ENCODE measurements around the gene IL17RC. TPM values are rescaled to one million over a fixed set of nuclear protein-coding genes. Genes with fewer than 3 reads are reported as not detected.

IL17RC gene
- total RNA-seq (ENCODE audit: low replicate concordance): 3.1 and 6.5 TPM in 2 replicates

DNA sequence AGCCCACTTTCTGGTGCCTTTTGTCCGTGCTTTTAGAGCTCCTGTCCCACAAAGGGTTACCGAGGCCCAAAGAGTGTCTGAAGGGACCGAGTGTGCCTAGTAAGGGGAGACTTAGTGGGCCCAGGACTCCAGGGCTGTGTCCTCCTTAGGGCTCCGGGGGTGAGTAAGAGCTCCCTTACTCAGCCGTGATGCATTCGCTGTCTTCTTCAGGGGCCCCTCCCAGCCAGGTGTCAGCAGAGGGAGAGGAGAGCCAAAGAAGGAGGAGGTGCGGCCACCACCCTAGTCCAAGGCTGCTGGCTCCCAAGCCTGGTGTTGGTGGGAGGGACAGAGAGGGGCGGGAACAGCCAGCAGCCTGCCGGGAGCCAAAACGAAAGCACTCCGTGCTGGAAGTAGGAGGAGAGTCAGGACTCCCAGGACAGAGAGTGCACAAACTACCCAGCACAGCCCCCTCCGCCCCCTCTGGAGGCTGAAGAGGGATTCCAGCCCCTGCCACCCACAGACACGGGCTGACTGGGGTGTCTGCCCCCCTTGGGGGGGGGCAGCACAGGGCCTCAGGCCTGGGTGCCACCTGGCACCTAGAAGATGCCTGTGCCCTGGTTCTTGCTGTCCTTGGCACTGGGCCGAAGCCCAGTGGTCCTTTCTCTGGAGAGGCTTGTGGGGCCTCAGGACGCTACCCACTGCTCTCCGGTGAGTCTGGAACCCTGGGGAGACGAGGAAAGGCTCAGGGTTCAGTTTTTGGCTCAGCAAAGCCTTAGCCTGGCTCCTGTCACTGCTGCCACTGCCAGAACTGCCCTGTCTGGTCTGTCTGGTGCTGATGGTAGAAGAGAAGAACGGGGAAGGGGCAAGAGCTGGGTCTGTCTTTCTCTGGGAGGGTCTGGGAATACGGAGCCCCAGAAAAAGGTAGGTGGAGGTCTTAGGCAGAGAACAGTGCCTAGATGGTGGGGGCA is at the start of gene IL17RC:
IL17RC (plus strand) TSS at position 365 of the 947 bp plus-strand sequence; CDS start at position 583, 218 bp downstream.
- no peaks in the 10 kb centered on the region for H4K20me1 ChIP-seq (ENCODE audit: low read depth)
- H3K4me1 Mint-ChIP-seq: peaks cover 12% of the 10 kb centered on the region
- DNase-seq (ENCODE audit: low spot score): peak; percentile 74
- H3F3A ChIP-seq (ENCODE audit: low read depth): peaks cover 14% of the 10 kb centered on the region
- H3K36me3 Mint-ChIP-seq: no peaks in the 10 kb centered on the region
- peak within 1 kb of the TSS; percentile 46 for H3K4me3 ChIP-seq
- H3K4me1 ChIP-seq: peaks cover 19% of the 10 kb centered on the region
- peaks cover 30% of the 10 kb centered on the region for H3K27me3 ChIP-seq
- H3K79me2 ChIP-seq (ENCODE audit: low read depth): no peaks in the 10 kb centered on the region
- no peaks in the 10 kb centered on the region for H3K27me3 Mint-ChIP-seq (ENCODE audit: insufficient read depth, low read depth)
- H3K27ac ChIP-seq: no peak within 1 kb of the TSS
- H2AFZ ChIP-seq (replicated peaks): peak within 1 kb of the TSS; percentile 97
- no peaks in the 10 kb centered on the region for H3K9me3 ChIP-seq (ENCODE audit: low read depth)
- no peak within 1 kb of the TSS for H3K9ac ChIP-seq
- H3K4me3 Mint-ChIP-seq: peak within 1 kb of the TSS; percentile 86
- no peaks in the 10 kb centered on the region for H3K9me3 Mint-ChIP-seq
- no peaks in the 10 kb centered on the region for H3K36me3 ChIP-seq
- peak within 1 kb of the TSS; percentile 97 for H3K4me2 ChIP-seq
- peak within 1 kb of the TSS; percentile 60 for H3K27ac Mint-ChIP-seq
- TF ChIP-seq EZH2 (IDR thresholded peaks at IDR 0.05) (no peak), EZH2phosphoT487 (IDR thresholded peaks at IDR 0.05) (no peak), CTCF (IDR thresholded peaks at IDR 0.05) (no peak)

GRCh38 chr3:9867106-9867505 is 49.8 kb upstream of the IL17RC start:
- H3K27ac Mint-ChIP-seq: peak overlapping the region; percentile 76
- Histone ChIP-seq H3K79me2 (ENCODE audit: low read depth) (no peaks in the 10 kb centered on the region), H3K9ac (no peak overlapping the region), H3K27me3 (peaks cover 15% of the 10 kb centered on the region), H4K20me1 (ENCODE audit: low read depth) (no peaks in the 10 kb centered on the region), H3K4me1 (peaks cover 4% of the 10 kb centered on the region), H3K36me3 (no peaks in the 10 kb centered on the region), H3K4me2 (no peak overlapping the region), H2AFZ (replicated peaks) (no peak overlapping the region), H3F3A (ENCODE audit: low read depth) (peaks cover 3% of the 10 kb centered on the region), H3K27ac (no peak overlapping the region), H3K9me3 (ENCODE audit: low read depth) (no peaks in the 10 kb centered on the region), H3K4me3 (no peak overlapping the region)
- DNase-seq (ENCODE audit: low spot score): no peak
- TF ChIP-seq EZH2phosphoT487 (IDR thresholded peaks at IDR 0.05) (no peak), EZH2 (IDR thresholded peaks at IDR 0.05) (no peak), CTCF (IDR thresholded peaks at IDR 0.05) (no peak)
- H3K36me3 Mint-ChIP-seq: no peaks in the 10 kb centered on the region
- H3K4me3 Mint-ChIP-seq: no peak overlapping the region
- H3K27me3 Mint-ChIP-seq (ENCODE audit: insufficient read depth, low read depth): peaks cover 10% of the 10 kb centered on the region
- H3K9me3 Mint-ChIP-seq: no peaks in the 10 kb centered on the region
- peaks cover 7% of the 10 kb centered on the region for H3K4me1 Mint-ChIP-seq

GRCh38 chr3:9869955-9870354 is 46.9 kb upstream of the IL17RC start:
- no peak overlapping the region for H3K4me2 ChIP-seq
- no peak overlapping the region for H3K9ac ChIP-seq
- no peak for DNase-seq (ENCODE audit: low spot score)
- H3F3A ChIP-seq (ENCODE audit: low read depth): no peaks in the 10 kb centered on the region
- TF ChIP-seq EZH2phosphoT487 (IDR thresholded peaks at IDR 0.05) (no peak), CTCF (IDR thresholded peaks at IDR 0.05) (no peak), EZH2 (IDR thresholded peaks at IDR 0.05) (no peak)
- Mint-ChIP-seq H3K27me3 (ENCODE audit: insufficient read depth, low read depth) (peaks cover 5% of the 10 kb centered on the region), H3K36me3 (no peaks in the 10 kb centered on the region), H3K9me3 (no peaks in the 10 kb centered on the region), H3K4me3 (no peak overlapping the region), H3K27ac (no peak overlapping the region), H3K4me1 (no peaks in the 10 kb centered on the region)
- no peaks in the 10 kb centered on the region for H3K79me2 ChIP-seq (ENCODE audit: low read depth)
- no peaks in the 10 kb centered on the region for H3K36me3 ChIP-seq
- H4K20me1 ChIP-seq (ENCODE audit: low read depth): no peaks in the 10 kb centered on the region
- no peaks in the 10 kb centered on the region for H3K9me3 ChIP-seq (ENCODE audit: low read depth)
- no peaks in the 10 kb centered on the region for H3K27me3 ChIP-seq
- no peaks in the 10 kb centered on the region for H3K4me1 ChIP-seq
- H2AFZ ChIP-seq (replicated peaks): no peak overlapping the region
- no peak overlapping the region for H3K27ac ChIP-seq
- H3K4me3 ChIP-seq: no peak overlapping the region
